Subcutaneous abdominal adipose tissue (tissue), 5 donors: ENCODE measurements around the gene TGFBR3.

Experiments
- H3K27ac ChIP-seq: one replicate; pipeline ENCODE4 v1.7.0; 2013; ENCODE audit warnings: low read depth, mild to moderate bottlenecking, inconsistent platforms, low read length, moderate library complexity
- H3K27me3 ChIP-seq, 5 donors: one replicate each; pipeline ENCODE4 v1.7.0; 2013; ENCODE audit warnings: low read length in 5 of 5, inconsistent platforms in 1 of 5; ENCODE audit not compliant: control insufficient read depth in 5 of 5, insufficient read depth in 4 of 5
- H3K36me3 ChIP-seq, 5 donors: one replicate each; pipeline ENCODE4 v1.7.0; 2013; ENCODE audit warnings: low read length in 5 of 5; ENCODE audit not compliant: control insufficient read depth in 5 of 5, insufficient read depth in 5 of 5
- H3K4me1 ChIP-seq, 5 donors: one replicate each; pipeline ENCODE4 v1.7.0; 2013; ENCODE audit warnings: low read length in 5 of 5, mild to moderate bottlenecking in 3 of 5, moderate library complexity in 1 of 5; ENCODE audit not compliant: control insufficient read depth in 5 of 5, insufficient read depth in 5 of 5
- H3K4me3 ChIP-seq, 5 donors: one replicate each; pipeline ENCODE4 v1.7.0; 2013; ENCODE audit warnings: low read length in 5 of 5, low read depth in 1 of 5
- H3K9ac ChIP-seq, 5 donors: one replicate each; pipeline ENCODE4 v1.7.0; 2013; ENCODE audit warnings: low read length in 5 of 5, mild to moderate bottlenecking in 4 of 5, moderate library complexity in 3 of 5
- H3K9me3 ChIP-seq, 5 donors: one replicate each; pipeline ENCODE4 v1.7.0; 2013; ENCODE audit warnings: low read length in 5 of 5; ENCODE audit not compliant: control insufficient read depth in 5 of 5
- donor health status: healthy.
- donor health status: healthy.
- donor health status: healthy.
- donor health status: healthy.
- donor health status: healthy.

TGFBR3 gene

DNA sequence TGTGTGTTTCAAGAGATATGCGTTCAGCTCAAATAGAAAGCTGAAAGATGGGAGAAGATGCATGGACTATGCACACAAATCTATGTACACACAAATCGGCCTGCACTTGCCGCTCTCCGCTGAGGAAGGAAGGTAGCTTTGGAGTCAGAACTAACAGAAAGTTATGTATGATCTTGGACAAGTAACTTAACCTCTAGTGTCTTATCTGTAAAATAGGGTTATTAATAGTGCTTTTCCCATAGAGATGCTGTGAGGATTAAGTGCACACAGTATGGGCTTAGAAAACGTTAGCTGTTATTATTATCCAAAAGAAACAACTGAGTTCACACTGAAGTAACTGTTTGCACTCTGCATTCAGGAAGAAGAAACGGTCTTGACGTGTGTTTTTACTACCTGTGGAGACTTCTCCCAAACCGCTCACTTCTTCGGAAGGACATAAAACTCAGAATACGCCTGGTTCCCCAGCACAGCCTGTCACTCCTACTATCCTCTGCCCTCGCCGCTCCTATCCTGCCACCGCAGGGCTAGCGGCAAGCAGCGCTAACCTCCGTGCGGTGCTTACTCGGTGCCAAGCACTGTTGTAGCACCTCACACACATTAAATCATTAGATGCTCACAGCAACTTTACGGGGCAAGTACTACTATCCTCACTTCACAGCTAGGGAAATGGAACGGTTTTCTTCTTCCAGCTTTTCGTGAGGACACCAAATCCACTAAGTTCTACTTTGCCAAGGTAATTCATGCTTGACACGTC is 1.3 kb downstream of the TGFBR3 start:
- H3K27ac ChIP-seq, result peak overlapping the region; percentile 91
- H3K27me3 ChIP-seq, result no peaks in the 10 kb centered on the region
- peaks cover 4 to 54% (median 43%) of the 10 kb centered on the region in 5 donors for H3K4me1 ChIP-seq
- peak overlapping the region; percentile 77 to 87 (median 85) for H3K9ac ChIP-seq
- H3K4me3 ChIP-seq, result peak overlapping the region; percentile 83 to 99 (median 96)
- no peaks in the 10 kb centered on the region for H3K36me3 ChIP-seq
- H3K9me3 ChIP-seq, result no peaks in the 10 kb centered on the region

DNA sequence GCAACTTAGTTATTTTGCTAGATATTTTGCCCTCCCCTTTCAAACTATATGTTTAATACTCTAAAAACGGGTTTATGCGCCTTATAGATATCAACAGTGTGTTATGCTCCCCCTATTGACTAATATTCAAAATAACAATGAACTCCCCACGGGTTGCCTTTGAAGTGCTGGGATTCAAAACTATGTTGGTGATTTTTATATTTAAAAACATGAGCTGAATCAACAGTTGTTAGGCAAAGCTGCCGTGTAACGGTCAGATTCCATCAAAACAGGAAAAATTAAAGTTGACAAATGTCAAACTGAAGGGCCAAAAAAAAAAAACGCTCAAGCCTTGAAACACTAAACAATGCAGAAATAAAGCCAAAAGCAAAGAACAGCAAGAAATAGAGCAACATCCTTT is 2.5 kb downstream of the TGFBR3 start:
- Histone ChIP-seq H3K36me3 (no peaks in the 10 kb centered on the region), H3K9ac (peak overlapping the region in 3 of 5 donors; percentile 62 to 75 (median 64)), H3K27ac (peak overlapping the region; percentile 91), H3K4me3 (peak overlapping the region; percentile 83 to 99 (median 96)), H3K27me3 (no peaks in the 10 kb centered on the region), H3K4me1 (peaks cover 8 to 64% (median 52%) of the 10 kb centered on the region in 5 donors), H3K9me3 (no peaks in the 10 kb centered on the region)

DNA sequence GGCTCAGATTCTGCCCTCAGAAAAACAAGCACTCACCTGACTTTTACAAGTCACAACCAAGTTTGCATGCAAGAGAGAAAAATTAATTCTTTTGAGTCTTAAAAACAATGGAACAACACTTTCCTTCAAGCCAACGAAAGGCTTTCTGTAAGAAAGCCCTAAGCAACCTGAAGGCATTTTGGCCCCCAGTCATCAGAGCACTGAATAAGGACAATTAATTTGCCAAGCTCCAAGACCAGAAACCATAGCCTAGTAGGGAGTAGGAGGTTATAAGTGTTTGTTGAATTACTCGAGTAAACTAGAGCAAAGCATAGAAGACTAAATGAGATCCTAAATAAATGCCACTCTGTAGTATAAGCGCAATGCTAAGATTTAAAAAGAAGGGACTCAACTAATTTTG is 4.7 kb downstream of the TGFBR3 start:
- H3K27me3 ChIP-seq, result no peaks in the 10 kb centered on the region
- H3K4me3 ChIP-seq, result no peak overlapping the region
- H3K36me3 ChIP-seq, result no peaks in the 10 kb centered on the region
- peak overlapping the region; percentile 65 for H3K27ac ChIP-seq
- H3K4me1 ChIP-seq, result peaks cover 8 to 78% (median 64%) of the 10 kb centered on the region in 5 donors
- H3K9me3 ChIP-seq, result no peaks in the 10 kb centered on the region
- H3K9ac ChIP-seq, result peak overlapping the region in 1 of 5 donors; percentile 19

DNA sequence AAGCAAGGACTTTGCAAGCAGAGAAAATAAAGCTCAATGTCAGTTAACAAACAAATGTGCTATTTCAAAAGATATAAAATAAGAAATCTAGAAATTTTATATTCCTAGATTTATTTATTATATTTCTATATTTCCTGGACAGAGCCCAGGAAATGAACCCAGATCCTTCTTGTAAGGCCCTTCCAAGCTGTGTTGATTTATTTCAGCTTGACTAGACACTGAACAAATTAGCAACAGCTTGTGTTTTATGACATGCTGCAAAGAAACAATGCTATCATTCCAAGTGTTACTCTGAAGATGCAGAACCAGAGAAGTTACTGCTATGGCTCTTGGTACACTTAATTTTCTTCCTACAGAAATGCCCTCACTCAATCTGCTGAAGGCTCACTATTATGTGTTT is 6.2 kb downstream of the TGFBR3 start:
- Histone ChIP-seq H3K4me1 (peaks cover 12 to 81% (median 65%) of the 10 kb centered on the region in 5 donors), H3K27ac (peak overlapping the region; percentile 82), H3K4me3 (no peak overlapping the region), H3K9ac (no peak overlapping the region), H3K9me3 (no peaks in the 10 kb centered on the region), H3K36me3 (no peaks in the 10 kb centered on the region), H3K27me3 (no peaks in the 10 kb centered on the region)

DNA sequence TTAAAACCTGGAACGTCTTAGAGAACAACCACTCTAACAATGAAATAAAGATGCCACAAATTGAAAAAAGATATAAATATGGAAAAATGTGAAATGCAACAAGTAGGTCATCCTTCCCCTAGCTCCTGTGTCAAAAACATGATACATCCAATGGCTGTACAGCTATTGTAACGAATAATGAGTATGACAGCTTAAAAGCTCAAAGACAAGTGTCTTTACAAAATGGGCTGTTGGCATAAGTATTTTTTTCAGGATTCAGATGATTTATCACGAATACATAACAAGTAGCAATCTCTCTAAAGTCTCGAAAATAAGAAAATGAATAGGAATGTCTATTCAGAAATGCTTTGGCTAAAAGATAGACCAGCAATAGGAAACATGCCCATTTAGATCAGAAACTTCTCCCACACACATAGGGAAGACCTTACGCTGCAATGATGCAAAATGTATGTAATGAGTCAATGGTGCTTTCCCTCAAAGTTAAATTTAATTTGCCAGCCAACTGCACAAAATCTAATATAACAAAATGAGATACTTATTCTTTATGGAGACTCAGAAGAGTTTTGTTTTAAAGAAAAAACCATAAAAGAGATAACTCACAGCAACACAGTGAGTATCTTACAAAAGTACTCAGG is 8.3 kb downstream of the TGFBR3 start:
- H3K4me1 ChIP-seq, result peaks cover 10 to 76% (median 56%) of the 10 kb centered on the region in 5 donors
- no peaks in the 10 kb centered on the region for H3K36me3 ChIP-seq
- H3K9ac ChIP-seq, result no peak overlapping the region
- H3K27ac ChIP-seq, result peak overlapping the region; percentile 82
- H3K27me3 ChIP-seq, result no peaks in the 10 kb centered on the region
- no peaks in the 10 kb centered on the region for H3K9me3 ChIP-seq
- no peak overlapping the region for H3K4me3 ChIP-seq

DNA sequence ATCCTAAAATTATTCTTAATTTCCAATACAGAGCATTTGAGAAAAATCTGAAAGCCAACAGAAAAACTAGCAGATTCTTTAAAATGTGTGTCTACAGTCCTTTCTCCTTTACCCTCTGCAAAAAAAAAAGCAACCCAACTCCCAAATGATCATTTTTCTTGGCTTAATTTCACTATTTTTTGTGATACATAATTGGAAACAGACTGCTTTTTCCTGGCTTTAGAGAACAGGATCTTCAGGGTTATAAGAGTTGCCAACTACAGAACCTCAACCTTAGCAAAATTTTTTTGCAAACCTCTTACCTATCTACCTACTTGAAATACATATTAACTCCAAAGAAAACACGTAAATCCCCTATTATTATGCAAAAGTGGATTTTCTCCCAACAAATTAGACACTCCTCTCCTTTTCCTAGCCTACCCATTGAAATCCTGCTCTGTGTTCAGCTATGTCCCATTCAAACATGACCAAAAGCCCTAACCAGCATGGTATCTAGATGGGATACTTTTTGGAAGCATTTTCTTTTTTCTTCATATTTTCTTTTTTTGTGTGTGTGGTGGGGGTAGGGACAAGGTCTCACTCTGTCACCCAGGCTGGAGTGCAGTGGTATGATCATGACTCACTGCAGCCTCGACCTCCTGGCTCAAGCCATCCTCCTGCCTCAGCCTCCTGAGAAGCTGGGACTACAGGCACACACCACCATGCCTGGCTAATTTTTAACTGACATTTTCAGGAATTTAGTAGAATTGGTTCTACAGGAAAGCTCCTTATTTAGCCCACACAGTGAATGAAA is 9.0 kb downstream of the TGFBR3 start:
- H3K9ac ChIP-seq, result peak overlapping the region in 4 of 5 donors; percentile 10 to 36 (median 24)
- peak overlapping the region; percentile 82 for H3K27ac ChIP-seq
- no peaks in the 10 kb centered on the region for H3K36me3 ChIP-seq
- H3K9me3 ChIP-seq, result no peaks in the 10 kb centered on the region
- H3K4me3 ChIP-seq, result peak overlapping the region in 1 of 5 donors; percentile 33
- peaks cover 13 to 80% (median 61%) of the 10 kb centered on the region in 5 donors for H3K4me1 ChIP-seq
- H3K27me3 ChIP-seq, result no peaks in the 10 kb centered on the region

DNA sequence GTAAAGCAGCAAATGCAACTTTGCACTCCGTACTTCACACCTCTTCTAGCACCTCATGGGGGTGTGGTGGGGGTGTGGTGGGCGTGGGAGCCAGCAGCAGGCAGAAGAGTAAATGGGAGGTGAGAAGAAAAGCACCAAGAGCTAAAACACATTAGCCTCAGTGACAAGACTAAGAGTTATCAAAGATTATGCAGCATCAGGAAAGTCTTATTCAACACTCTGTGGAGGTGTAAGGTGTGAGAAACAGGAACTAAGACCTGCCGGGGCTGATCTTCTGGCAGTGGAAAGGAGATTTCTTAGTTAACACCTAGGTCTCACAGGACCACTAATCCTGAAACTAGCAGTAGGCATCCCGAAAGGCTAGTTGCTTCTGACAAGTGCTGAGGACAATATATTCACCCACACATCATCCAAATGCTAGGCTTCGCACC is 9.9 kb downstream of the TGFBR3 start:
- no peaks in the 10 kb centered on the region for H3K36me3 ChIP-seq
- peak overlapping the region in 3 of 5 donors; percentile 30 to 43 (median 36) for H3K9ac ChIP-seq
- peak overlapping the region in 1 of 5 donors; percentile 33 for H3K4me3 ChIP-seq
- no peaks in the 10 kb centered on the region for H3K27me3 ChIP-seq
- H3K27ac ChIP-seq, result peak overlapping the region; percentile 82
- H3K4me1 ChIP-seq, result peaks cover 14 to 82% (median 66%) of the 10 kb centered on the region in 5 donors
- no peaks in the 10 kb centered on the region for H3K9me3 ChIP-seq

DNA sequence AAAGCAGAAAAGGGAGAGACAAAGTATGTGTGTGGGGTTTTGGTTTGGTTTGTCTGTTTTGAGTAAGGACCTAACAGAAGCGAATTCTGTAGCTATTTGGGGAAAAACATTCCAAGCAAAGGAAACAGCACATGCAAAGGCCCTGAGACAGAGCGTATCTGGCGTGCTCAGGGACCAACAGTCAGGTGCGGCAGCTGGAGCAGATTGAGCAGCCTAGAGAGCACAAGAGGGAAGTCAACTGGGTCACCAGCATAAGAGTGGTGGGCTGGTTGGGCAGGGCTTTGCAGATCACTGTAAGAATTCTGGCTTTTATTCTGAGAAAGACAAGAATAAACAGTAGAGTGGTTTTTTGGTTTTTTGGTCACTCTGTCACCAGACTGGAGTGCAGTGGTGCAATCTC is 11.8 kb downstream of the TGFBR3 start:
- Histone ChIP-seq H3K9me3 (no peaks in the 10 kb centered on the region), H3K27ac (peak overlapping the region; percentile 1), H3K4me3 (no peak overlapping the region), H3K9ac (no peak overlapping the region), H3K4me1 (peaks cover 12 to 79% (median 55%) of the 10 kb centered on the region in 5 donors), H3K27me3 (no peaks in the 10 kb centered on the region), H3K36me3 (no peaks in the 10 kb centered on the region)

DNA sequence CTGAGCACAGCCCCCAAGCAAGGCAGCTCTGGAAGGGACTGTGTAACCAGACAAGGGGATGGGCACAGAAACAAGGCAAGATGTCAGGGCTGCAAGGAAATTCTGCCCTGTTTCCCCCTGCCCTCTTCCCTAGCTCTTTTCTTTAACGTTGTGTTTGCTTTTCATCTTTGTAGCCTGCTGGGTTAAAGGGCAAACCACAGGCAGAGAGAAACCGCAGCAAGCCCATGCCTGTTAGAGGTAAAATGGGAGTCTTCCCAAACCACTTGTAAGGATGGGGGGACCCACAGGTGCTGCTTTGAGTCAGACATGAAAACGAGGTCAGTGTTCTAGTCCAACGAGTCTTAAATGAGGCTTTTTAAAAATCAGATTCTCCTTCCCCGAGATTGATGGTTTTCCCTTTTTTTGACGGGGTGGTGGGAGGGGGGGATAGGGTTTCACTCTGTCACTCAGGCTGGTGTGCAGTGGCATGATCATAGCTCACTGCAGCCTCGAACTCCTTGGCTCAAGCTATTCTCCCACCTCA is 13.3 kb downstream of the TGFBR3 start:
- Histone ChIP-seq H3K27me3 (no peaks in the 10 kb centered on the region), H3K4me3 (no peak overlapping the region), H3K36me3 (no peaks in the 10 kb centered on the region), H3K27ac (peak overlapping the region; percentile 76), H3K4me1 (peaks cover 9 to 65% (median 44%) of the 10 kb centered on the region in 5 donors), H3K9ac (peak overlapping the region in 3 of 5 donors; percentile 33 to 39 (median 35)), H3K9me3 (no peaks in the 10 kb centered on the region)
